ENCODE results near the gene MEIS1. TPM values are rescaled to one million over a fixed set of nuclear protein-coding genes. Genes with fewer than 3 reads are reported as not detected.
A peak's percentile ranks its signal among the peaks of the same experiment; 100 is the strongest.
"Not testable (repeated sequence)": the region's sequence is repeated elsewhere in the genome, so short reads cannot be mapped to it uniquely, and the experiment has no call there.

MEIS1 gene
- polyA plus RNA-seq, 5 donors = 145 to 178 (median 167) TPM

- DNase-seq = no peak
Measured at GRCh38 chr2:66464930-66465637, 30.2 kb downstream of the MEIS1 start.

GRCh38 chr2:66466433-66466832 lies 31.5 kb downstream of the MEIS1 start:
- no peak for DNase-seq

GRCh38 chr2:66467718-66468117 lies 32.8 kb downstream of the MEIS1 start:
- DNase-seq = no peak

- no peak for DNase-seq
Measured at GRCh38 chr2:66469214-66469902, 34.4 kb downstream of the MEIS1 start.

- no peak for DNase-seq
Measured at GRCh38 chr2:66470199-66470598, 35.3 kb downstream of the MEIS1 start.

- no peak for DNase-seq
Measured at GRCh38 chr2:66472225-66472843, 37.4 kb downstream of the MEIS1 start.

- no peak for DNase-seq
Measured at GRCh38 chr2:66477135-66477842, 42.4 kb downstream of the MEIS1 start.

- DNase-seq = no peak
Measured at GRCh38 chr2:66478299-66478698, 43.4 kb downstream of the MEIS1 start.

GRCh38 chr2:66478731-66479316 lies 43.9 kb downstream of the MEIS1 start:
- no peak for DNase-seq

GRCh38 chr2:66481100-66481549 lies 46.2 kb downstream of the MEIS1 start:
- no peak for DNase-seq

- DNase-seq = not testable (repeated sequence)
Measured at GRCh38 chr2:66485252-66485651, 50.3 kb downstream of the MEIS1 start.

GRCh38 chr2:66488946-66489345 lies 54.0 kb downstream of the MEIS1 start:
- no peak for DNase-seq

- DNase-seq = no peak
Measured at GRCh38 chr2:66489436-66489835, 54.5 kb downstream of the MEIS1 start.

- no peak for DNase-seq
Measured at GRCh38 chr2:66490588-66491001, 55.7 kb downstream of the MEIS1 start.

GRCh38 chr2:66494708-66495107 lies 59.8 kb downstream of the MEIS1 start:
- peak; percentile 69 to 74 for DNase-seq

GRCh38 chr2:66495788-66496640 lies 61.1 kb downstream of the MEIS1 start:
- no peak for DNase-seq

GRCh38 chr2:66496670-66497420 lies 61.9 kb downstream of the MEIS1 start:
- DNase-seq = no peak

- no peak for DNase-seq
Measured at GRCh38 chr2:66497431-66498288, 62.7 kb downstream of the MEIS1 start.
